ENCODE data around the gene SPATA2L.
"Not testable (repeated sequence)": the region's sequence is repeated elsewhere in the genome, so short reads cannot be mapped to it uniquely, and the experiment has no call there.

SPATA2L gene

GRCh38 chr16:89689142-89689541 lies 12.4 kb downstream of the SPATA2L start:
- no peak for DNase-seq

- DNase-seq = no peak
These were observed 13.1 kb downstream of the SPATA2L start for GRCh38 chr16:89688395-89688794.

DNA sequence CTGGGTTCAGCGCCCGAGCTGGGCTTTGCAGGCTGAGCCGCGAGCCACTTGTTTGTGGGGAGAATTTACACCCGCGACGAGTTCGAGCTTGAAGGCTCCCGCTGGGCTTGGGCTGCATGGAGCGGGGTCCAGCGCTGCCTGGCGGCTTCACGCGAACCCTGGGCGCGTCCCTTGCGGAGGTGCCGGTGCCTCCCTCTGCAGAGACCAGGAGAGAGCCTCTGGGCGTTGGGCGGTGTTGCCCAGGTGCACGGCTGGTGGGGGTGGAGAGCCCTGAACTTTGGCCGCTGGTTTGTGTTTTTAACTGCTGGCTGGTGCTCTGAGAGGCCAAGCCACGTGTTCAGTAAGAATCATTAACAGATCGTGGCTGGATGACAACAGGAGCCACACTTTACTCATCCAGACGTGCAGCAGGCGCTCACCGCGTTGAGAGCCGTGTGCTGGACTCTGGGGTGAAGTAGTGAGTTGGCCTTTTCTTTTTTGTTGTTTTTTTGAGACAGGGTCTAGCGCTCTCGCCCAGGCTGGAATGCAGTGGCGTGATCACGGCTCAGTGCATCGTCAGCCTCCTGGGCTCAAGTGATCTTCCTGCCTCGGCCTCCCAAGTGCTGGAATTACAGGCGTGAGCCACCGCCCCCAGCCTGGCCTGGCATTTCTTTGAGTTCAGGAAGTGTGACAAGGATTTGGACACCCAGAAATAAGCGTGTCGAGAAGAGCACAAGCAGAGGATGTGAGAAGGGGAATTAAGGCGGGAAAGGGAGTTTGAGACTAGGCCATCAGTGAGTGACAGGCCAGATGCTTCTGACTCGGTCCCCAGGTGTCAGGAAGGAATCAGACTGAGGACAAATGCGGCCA lies 14.2 kb downstream of the SPATA2L start:
- no peak for DNase-seq

DNA sequence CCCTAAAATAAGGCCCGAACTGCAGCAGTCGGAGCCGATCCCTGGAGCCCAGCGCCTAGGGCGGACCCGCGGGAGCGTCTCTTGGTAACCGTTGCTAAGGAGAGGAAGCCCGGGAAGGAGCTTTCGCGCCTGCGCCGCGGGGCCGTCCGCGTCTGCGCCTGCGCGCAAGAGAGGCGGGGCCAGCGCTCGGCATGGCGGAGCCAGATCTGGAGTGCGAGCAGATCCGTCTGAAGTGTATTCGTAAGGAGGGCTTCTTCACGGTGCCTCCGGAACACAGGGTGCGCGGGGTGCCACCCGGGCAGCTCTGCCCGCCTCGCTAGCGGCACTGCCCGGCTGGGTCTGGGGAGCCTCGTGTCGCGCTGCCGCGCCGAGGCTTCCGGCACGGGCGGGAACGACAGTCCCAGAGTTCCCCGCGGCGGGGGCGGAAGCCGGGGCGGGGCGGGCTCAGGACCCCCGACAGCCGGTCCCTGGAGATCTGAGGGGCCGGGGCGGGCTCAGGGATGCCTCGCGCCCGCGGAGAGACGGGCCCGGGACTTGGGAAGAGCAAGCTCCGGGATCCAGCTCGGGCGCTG lies 14.9 kb downstream of the SPATA2L start, which contains the start of gene CDK10:
TSS of gene CDK10 (plus strand) at position 170 of the 572 bp plus-strand sequence. CDS start at position 192, 22 bp downstream.
- peak; percentile 96 for DNase-seq

DNA sequence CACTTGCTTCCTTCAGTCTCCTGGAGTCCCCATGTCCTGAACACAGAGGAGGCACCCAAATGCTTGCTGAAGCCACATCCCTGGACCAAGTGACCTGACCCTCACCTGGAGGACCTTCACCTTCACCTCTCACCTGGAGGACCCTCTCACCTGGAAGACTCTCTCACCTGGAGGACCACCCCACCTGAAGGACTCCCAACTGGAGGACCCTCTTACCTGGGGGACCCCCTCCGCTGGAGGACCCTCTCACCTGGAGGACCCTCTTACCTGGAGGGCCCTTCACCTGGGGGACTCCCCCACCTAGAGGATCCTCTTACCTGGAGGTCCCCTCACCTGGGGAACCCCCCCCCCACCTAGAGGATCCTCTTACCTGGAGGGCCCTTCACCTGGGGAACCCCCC lies 15.6 kb downstream of the SPATA2L start:
- DNase-seq = no peak

DNA sequence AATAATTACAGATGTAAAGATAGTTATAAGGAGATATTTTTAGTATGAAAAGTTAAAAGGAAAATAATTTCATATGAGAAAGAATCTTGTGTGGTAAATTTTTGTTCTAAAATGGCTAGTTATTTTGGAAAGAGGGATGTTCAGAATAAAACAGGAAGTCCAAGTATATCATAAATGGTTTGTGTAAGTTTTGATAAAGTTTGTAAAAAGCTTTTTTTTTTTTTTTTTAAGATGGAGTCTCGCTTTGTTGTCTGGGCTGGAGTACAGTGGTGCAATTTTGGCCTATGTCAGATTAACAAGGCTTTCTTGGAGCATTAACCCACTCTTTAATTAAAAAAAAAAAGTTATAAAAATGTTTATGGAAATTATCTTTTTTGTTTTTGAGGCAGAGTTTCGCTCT lies 23.2 kb downstream of the SPATA2L start:
- DNase-seq = no peak

- no peak for DNase-seq
These were observed 29.1 kb downstream of the SPATA2L start for GRCh38 chr16:89672177-89672941.

DNA sequence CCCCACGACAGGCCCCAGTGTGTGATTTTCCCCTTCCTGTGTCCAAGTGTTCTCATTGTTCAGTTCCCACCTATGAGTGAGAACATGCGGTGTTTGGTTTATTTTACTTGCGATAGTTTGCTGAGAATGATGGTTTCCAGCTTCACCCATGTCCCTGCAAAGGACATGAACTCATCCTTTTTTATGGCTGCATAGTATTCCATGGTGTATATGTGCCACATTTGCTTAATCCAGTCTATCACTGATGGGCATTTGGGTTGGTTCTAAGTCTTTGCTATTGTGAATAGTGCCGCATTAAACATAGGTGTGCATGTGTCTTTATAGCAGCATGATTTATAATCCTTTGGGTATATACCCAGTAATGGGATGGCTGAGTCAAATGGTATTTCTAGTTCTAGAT lies 29.9 kb downstream of the SPATA2L start:
- DNase-seq = not testable (repeated sequence)

DNA sequence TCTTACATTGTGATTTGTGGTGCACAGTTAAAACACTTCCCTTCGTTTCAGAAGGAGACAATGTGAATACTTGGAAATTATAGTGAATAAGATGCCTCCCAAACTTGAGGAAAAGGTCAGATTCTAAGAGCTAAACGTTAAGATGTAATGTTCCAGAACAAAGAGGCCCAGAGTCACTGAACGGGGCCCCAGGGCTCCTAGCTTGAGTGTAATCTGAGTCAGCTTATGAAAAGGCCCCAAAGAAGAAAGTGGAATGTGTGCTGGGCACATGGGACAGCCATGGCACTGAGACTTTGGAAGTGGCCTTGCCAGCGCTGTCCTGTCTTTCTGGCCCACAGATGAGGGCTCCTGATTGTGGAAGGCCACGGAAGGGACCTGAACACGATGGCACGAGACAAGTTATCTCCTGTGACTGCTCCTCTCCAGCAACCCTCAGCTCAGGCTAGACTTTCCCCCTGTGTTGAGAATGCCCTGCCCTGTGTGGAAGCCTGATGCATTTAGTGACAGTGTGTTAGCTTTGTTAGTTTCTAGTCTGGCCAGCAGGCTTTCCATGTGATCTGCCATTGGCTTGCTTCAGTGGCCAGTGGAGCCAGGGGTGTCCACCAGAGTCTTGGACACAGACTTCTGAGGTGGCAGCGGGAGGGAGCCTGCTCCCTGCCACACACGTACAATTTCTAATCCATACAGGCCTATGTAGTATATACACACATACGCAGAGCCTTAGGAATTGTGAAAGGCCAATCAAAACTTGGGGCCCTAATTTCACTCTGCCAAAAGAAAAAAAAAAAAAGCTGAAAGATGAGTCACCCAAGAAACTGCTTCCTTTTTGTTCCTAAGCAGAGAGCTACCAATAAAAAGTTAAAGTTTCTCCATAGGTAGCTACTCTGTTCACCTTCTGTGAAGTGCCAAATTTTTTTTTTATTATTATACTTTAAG lies 30.7 kb downstream of the SPATA2L start:
- DNase-seq = no peak

- no peak for DNase-seq
These were observed 31.8 kb downstream of the SPATA2L start for GRCh38 chr16:89669755-89670154.

- DNase-seq = no peak
These were observed 32.7 kb downstream of the SPATA2L start for GRCh38 chr16:89668790-89669158.

DNA sequence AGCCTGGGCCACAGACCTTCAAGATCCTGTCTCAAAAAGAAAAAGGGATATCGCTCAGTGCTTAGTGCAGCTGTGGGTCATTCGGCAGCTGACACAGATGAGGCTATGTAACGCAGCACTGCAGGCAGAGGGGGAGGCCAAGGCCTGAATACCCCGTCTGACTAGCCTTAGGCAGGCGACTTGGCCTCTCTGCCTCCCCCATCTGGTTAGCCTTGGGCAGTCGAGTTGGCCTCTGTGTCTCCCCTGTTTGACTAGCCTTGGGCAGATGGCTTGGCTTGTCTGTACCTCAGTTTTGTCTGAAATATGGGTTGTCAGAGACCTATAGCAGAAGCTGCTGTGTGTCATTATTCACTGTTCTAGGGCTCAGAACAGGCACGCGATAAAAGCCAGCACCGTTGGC lies 33.9 kb downstream of the SPATA2L start:
- no peak for DNase-seq

DNA sequence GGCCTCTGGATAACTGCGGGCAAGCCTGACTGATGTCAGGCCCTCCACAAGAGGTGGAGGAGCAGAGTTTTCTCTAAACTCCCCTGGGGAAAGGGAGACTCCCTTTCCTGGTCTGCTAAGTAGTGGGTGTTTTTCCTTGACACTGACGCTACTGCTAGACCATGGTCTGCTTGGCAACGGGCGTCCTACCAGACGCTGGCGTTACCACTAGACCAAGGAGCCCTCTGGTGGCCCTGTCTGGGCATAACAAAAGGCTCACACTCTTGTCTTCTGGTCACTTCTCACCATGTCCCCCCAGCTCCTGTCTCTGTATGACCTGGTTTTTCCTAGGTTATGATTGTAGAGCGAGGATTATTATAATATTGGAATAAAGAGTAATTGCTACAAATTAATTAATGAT lies 34.5 kb downstream of the SPATA2L start:
- DNase-seq = not testable (repeated sequence)

DNA sequence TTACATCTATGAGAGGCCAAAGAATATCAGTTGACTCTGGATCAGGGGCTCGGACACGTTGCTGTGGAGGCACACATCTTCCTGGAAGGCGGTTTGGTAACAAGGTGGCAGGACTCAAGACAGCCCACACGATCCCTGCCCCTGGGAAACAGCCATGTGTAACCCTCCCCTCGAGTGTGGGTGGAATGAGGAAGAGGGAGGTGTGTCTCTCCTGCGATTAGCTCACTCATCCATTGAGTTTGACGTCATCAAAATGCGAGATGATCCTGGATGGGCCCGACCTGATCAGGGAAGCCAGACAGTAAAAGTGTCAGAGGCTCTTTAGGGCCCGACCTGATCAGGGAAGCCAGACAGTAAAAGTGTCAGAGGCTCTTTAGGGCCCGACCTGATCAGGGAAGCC lies 37.3 kb downstream of the SPATA2L start:
- DNase-seq = not testable (repeated sequence)

GRCh38 chr16:89661215-89661614 lies 40.3 kb downstream of the SPATA2L start:
- no peak for DNase-seq

DNA sequence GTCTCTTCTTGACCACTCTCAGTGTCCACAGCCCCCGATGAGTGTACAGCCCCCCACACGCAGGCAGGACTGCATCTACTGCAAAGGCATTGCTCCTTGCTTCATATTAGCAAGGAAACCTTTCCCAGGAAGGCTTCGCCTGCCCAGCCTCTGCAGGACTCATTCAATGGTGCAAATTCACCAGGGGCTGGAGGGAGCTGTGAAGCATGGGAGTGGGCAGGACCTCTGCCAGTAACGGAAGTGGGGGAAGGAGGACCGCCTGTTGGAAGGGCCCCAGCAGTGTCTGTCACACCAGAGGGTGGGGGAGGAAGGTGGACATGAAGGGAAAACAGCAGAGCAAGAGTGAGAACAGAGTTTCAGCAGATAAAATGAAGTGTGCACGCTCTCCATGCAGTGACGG lies 41.4 kb downstream of the SPATA2L start:
- DNase-seq = no peak

GRCh38 chr16:89658221-89658879 lies 43.2 kb downstream of the SPATA2L start:
- DNase-seq = peak; percentile 15

DNA sequence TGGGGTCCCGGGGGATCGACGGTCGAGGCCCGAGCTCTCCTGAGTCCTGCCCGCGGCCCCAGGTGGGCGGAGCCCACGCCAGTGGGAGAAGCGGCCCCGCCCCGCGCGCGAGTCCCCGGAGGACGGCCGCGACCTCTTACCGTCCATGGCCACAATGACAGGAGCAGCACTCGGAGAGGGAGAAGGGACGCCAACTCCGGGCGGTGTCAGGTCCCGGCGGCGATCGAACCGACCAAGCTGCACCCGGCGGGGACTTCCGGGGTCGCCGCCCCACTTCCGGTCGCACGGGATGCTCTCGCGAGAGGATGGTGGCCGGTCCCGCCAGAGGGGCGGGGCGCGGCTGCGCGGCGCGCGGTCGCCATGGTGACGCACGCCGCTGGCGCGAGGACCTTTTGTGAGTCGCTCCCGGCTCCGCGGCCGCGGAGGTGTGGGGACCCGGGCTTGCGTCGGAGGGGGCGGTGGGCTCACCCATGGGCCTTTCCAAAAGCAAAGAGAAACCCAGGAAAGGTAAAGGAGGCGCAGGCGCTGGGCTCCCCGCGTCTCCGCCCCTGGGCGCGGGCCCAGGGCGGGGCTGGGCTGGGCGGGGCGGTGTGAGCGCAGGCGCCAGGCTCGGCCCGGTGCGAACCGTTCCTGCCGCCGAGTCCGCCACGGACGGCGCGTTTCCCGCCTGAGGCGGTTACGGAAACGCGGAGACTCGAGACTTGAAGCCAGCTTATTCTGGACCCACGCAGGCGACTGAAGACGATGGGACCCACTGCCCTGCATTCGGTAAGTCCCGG lies 43.9 kb downstream of the SPATA2L start, which contains the start of the genes CHMP1A and SPATA33:
TSS of gene CHMP1A (minus strand) at position 267 of the 779 bp plus-strand sequence. CDS start at position 147, 120 bp downstream.
TSS of gene SPATA33 (plus strand) at position 395 of the 779 bp plus-strand sequence. CDS start at position 471, 76 bp downstream.
- DNase-seq = peak; percentile 95

DNA sequence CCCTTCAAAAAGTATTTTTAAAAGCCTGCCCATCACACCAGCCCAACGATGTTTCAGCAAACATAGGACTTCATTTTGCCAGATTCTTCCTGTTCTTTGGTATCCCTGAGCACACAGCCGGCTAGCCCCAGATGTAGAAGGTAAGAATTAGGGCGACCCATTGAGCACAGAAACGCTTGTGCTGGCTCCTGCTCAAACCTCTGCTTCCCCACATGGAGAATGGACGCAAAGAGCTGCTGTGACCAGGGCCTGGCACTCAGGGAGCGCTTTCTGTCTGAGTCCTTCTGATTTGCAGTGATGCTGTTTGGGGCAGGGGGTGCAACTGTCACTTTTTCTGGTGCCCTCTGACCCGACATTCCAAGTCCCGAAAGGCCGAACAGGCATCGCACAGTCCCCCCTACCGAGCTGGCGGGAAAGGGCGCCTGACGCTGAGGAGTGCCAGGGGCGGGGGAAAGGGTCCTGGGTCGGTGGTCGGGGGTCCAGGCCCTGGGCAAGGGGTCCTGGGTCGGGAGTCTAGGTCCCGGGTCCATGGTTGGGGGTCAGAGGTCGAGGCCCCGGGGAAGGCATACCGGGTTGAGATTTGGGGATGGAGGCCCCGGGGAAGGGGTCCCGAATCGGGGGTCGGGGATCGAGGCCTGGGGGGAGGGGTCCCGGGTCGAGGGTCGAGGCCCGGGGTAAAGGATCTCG lies 44.9 kb downstream of the SPATA2L start:
- no peak for DNase-seq

- no peak for DNase-seq
These were observed 46.4 kb downstream of the SPATA2L start for GRCh38 chr16:89655062-89655643.
